Liver (tissue), 9 donors: Measurements from ENCODE around the gene ERV3-1. TPM values are rescaled to one million over a fixed set of nuclear protein-coding genes. Genes with fewer than 3 reads are reported as not detected.

Experiments used
- DNase-seq: peaks from one replicate; pipeline ENCODE4 v3.0.0-alpha.2; 2017; ENCODE audit warnings: low spot score
- H3K27ac ChIP-seq, 2 donors: one replicate each; pipeline ENCODE4 v1.7.0; 2013; ENCODE audit warnings: inconsistent platforms in 2 of 2, low read length in 2 of 2, control low read depth in 1 of 2, low read depth in 1 of 2, mild to moderate bottlenecking in 1 of 2
- H3K27me3 ChIP-seq, 4 donors: one replicate each; pipeline versions ENCODE4 v1.6.1 to v1.7.0; 2013; ENCODE audit warnings: low read length in 3 of 4, inconsistent platforms in 1 of 4, mild to moderate bottlenecking in 1 of 4, moderate library complexity in 1 of 4; ENCODE audit not compliant: control insufficient read depth in 4 of 4, insufficient read depth in 4 of 4
- H3K36me3 ChIP-seq, 4 donors: one replicate each; pipeline versions ENCODE4 v1.6.1 to v1.7.0; 2013; ENCODE audit warnings: low read length in 3 of 4, mild to moderate bottlenecking in 3 of 4, low read depth in 1 of 4, moderate library complexity in 1 of 4; ENCODE audit not compliant: control insufficient read depth in 4 of 4, insufficient read depth in 3 of 4
- H3K4me1 ChIP-seq, 4 donors: one replicate each; pipeline versions ENCODE4 v1.6.1 to v1.7.0; 2013; ENCODE audit warnings: low read length in 3 of 4, mild to moderate bottlenecking in 3 of 4, moderate library complexity in 1 of 4; ENCODE audit not compliant: control insufficient read depth in 4 of 4, insufficient read depth in 4 of 4
- H3K4me3 ChIP-seq, 3 donors: one replicate each; pipeline versions ENCODE4 v1.6.1 to v1.7.0; 2013; ENCODE audit warnings: low read length in 3 of 3, control low read depth in 1 of 3, low read depth in 1 of 3, mild to moderate bottlenecking in 1 of 3
- H3K9ac ChIP-seq, 2 donors: one replicate each; pipeline ENCODE4 v1.7.0; 2013; ENCODE audit warnings: low read length in 2 of 2, mild to moderate bottlenecking in 2 of 2, moderate library complexity in 2 of 2, control low read depth in 1 of 2, low read depth in 1 of 2
- H3K9me3 ChIP-seq, 4 donors: one replicate each; pipeline versions ENCODE4 v1.6.1 to v1.7.0; 2013; ENCODE audit warnings: low read length in 3 of 4; ENCODE audit not compliant: control insufficient read depth in 4 of 4
- EGR1 ChIP-seq, 2 donors: IDR thresholded peaks; 2 replicates each; pipeline ENCODE4 v1.6.1; 2016 to 2018; ENCODE audit warnings: antibody characterized with exemption in 2 of 2, low read depth in 2 of 2
- GABPA ChIP-seq, 2 donors: IDR thresholded peaks in 1 of 2; conservative IDR thresholded peaks in 1 of 2; 2 replicates each; pipeline ENCODE4 v1.6.1; 2016; ENCODE audit warnings: antibody characterized with exemption in 2 of 2, mild to moderate bottlenecking in 1 of 2, moderate library complexity in 1 of 2
- HNF4G ChIP-seq: IDR thresholded peaks from 2 replicates; pipeline ENCODE4 v1.6.1; 2016; ENCODE audit warnings: antibody characterized with exemption
- JUND ChIP-seq, 2 donors: IDR thresholded peaks; 2 replicates each; pipeline ENCODE4 v1.6.1; 2016; ENCODE audit warnings: antibody characterized with exemption in 2 of 2
- NR2F2 ChIP-seq: IDR thresholded peaks from 2 replicates; pipeline ENCODE4 v1.6.1; 2016; ENCODE audit warnings: antibody characterized with exemption
- RAD21 ChIP-seq, 2 donors: IDR thresholded peaks; 2 replicates each; pipeline ENCODE4 v1.6.1; 2016; ENCODE audit warnings: antibody characterized with exemption in 2 of 2, mild to moderate bottlenecking in 2 of 2
- TAF1 ChIP-seq: conservative IDR thresholded peaks from 2 replicates; pipeline ENCODE4 v1.6.1; 2016; ENCODE audit warnings: antibody characterized with exemption, mild to moderate bottlenecking
- YY1 ChIP-seq: IDR thresholded peaks from 2 replicates; pipeline ENCODE4 v1.6.1; 2016; ENCODE audit warnings: antibody characterized with exemption, mild to moderate bottlenecking
- WGBS: extraction: QIAGEN DNeasy Blood & Tissue Kit; methylation state at CpG from one replicate; pipeline ENCODE4 v1.1.7; 2013; 5-methylcytosine and 5-hydroxymethylcytosine counted together
- polyA plus RNA-seq, 2 donors: library from polyadenylated mRNA; stranded (reverse) in 1 of 2; unstranded in 1 of 2; fragments of 200-250 nt in 1 of 2; fragments of >200 nt in 1 of 2; fragmentation: Nextera tagmentation in 1 of 2; extraction: Ambion mirVana in 1 of 2; gene quantifications; one replicate each; pipeline versions ENCODE4 v1.2.1 to v1.2.3, GENCODE V29; 2013 to 2015
- total RNA-seq, 2 donors: library from RNA; depleted of rRNA; stranded (reverse); fragments of >200 nt; gene quantifications; one replicate each; pipeline ENCODE4 v1.2.3, GENCODE V29; 2014
- TF ChIP-seq, protein P1 (sequence below): IDR thresholded peaks from 2 replicates; pipeline ENCODE4 v1.6.1; 2016; ENCODE audit warnings: antibody characterized with exemption
- TF ChIP-seq, protein P2 (sequence below): IDR thresholded peaks from 2 replicates; pipeline ENCODE4 v1.6.1; 2016; ENCODE audit warnings: antibody characterized with exemption
- TF ChIP-seq, protein P3 (sequence below): fragments of 150-350 bp; IDR thresholded peaks from 2 replicates; pipeline ENCODE4 v1.5.1; 2017; ENCODE audit warnings: improper control_type of control experiment, low read depth, low read length; ENCODE audit not compliant: missing input control
- donor health status: healthy.
- donor health status: healthy.
- donor health status: healthy.
- donor health status: healthy.
- donor health status: healthy.

Gene ERV3-1
- total and polyA plus RNA-seq, 4 donors: 1.7 to 6.5 (median 4.6) TPM

DNA sequence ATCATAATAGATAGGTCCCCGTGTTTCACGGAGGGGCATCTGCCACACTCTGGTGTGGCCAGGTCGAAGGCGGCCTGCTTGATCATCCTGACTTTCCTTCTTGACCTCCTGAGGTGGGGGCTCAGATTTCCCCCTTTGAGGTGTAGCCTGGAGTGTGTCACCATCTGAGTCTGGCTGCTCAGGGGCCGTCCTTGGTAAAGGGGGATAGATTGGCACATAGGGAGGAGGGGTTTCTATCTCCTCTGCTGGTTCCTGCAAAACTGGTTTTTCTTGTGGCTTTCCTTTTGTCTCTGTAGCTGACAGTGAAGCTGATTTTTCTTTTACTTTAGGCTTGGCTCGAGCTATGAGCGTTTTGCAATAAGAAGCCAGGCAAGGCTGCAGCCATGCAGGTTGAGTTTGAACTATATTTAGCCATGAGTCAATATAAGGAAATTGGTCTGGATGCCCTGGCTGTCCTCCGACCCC lies 8.5 kb downstream of the ERV3-1 start:
- Histone ChIP-seq H3K4me1 (no peaks in the 10 kb centered on the region), H3K27ac (no peak overlapping the region)
- 93% methylated on average over 8 of the region's 8 CpGs for WGBS

DNA sequence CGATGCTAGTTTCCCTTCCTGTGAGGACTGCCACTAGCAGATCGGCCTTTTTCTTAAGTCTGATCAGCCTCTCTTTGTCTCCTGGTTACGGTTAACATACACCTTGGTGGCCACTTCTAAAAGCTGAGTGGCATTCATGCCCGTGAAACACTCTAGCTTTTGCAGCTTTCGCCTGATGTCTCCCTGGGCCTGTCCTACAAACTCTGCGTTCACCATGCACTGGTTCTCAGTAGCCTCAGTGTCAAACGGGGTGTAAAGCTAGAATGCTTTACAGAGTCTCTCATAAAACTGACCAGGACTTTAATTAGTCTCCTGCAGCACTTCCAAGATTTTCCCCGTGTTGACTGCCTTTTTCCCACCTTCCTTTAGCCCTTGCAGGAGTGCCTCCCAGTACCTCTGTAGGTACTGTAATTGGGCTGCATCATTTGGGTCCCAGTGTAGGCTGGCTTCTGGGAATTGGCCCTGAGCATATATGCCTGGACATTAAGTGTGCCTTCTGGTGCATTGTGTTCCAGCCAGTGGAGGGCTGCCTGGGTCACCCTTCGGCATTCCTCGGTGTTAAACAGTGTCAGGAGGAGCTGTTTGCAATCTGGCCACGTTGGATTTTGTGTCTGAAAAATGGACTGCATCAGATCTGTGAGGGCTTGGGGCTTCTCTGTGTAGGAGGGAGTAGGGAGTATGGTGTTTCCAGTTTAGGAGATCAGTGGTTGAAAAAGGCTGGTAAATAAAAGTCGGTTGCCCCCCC lies 9.2 kb downstream of the ERV3-1 start:
- Histone ChIP-seq H3K27ac (no peak overlapping the region), H3K27me3 (no peaks in the 10 kb centered on the region), H3K9me3 (peaks cover 4 to 31% (median 17%) of the 10 kb centered on the region in 4 donors), H3K4me1 (no peaks in the 10 kb centered on the region), H3K9ac (no peak overlapping the region), H3K36me3 (peaks cover 2 to 8% (median 3%) of the 10 kb centered on the region in 4 donors), H3K4me3 (no peak overlapping the region)
- TF ChIP-seq, protein P1, sequence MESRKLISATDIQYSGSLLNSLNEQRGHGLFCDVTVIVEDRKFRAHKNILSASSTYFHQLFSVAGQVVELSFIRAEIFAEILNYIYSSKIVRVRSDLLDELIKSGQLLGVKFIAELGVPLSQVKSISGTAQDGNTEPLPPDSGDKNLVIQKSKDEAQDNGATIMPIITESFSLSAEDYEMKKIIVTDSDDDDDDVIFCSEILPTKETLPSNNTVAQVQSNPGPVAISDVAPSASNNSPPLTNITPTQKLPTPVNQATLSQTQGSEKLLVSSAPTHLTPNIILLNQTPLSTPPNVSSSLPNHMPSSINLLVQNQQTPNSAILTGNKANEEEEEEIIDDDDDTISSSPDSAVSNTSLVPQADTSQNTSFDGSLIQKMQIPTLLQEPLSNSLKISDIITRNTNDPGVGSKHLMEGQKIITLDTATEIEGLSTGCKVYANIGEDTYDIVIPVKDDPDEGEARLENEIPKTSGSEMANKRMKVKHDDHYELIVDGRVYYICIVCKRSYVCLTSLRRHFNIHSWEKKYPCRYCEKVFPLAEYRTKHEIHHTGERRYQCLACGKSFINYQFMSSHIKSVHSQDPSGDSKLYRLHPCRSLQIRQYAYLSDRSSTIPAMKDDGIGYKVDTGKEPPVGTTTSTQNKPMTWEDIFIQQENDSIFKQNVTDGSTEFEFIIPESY: no peak
- no peak for TF ChIP-seq HNF4G
- TF ChIP-seq, protein P2, sequence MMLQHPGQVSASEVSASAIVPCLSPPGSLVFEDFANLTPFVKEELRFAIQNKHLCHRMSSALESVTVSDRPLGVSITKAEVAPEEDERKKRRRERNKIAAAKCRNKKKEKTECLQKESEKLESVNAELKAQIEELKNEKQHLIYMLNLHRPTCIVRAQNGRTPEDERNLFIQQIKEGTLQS: no peak
- TF ChIP-seq RAD21 (IDR thresholded peaks at IDR 0.05): no peak
- TF ChIP-seq JUND (IDR thresholded peaks at IDR 0.05): no peak
- 97% methylated on average over 12 of the region's 12 CpGs for WGBS
- no peak for DNase-seq

More for the DNA sequence above, 8.5 kb downstream of the ERV3-1 start:
- no peak overlapping the region for H3K9ac ChIP-seq
- H3K27me3 ChIP-seq: no peaks in the 10 kb centered on the region
- DNase-seq: no peak
- H3K9me3 ChIP-seq: peaks cover 4 to 25% (median 16%) of the 10 kb centered on the region in 4 donors
- TF ChIP-seq NR2F2: no peak
- TF ChIP-seq, protein P2: no peak
- peaks cover 1 to 8% (median 3%) of the 10 kb centered on the region in 4 donors for H3K36me3 ChIP-seq
- no peak overlapping the region for H3K4me3 ChIP-seq

DNA sequence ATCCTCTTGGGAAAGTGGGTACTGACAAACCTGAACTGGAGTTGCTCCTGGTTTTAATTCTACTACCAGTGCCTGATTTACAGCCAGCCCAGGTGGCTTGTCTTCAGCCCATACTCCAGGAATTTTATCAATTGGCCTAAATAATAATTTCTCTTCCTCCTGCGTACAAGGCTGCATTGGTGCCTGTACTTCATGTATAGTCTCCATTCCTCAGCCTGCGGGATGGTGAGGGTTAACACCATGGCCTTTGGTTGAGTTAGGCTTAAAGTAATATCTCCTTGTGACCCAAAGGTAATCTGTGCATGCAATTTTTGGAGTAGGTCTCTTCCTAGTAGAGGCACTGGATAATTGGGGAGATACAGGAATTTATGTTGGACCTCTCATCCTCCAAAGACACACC lies 10.2 kb downstream of the ERV3-1 start:
- no peak overlapping the region for H3K9ac ChIP-seq
- no peak for DNase-seq
- no peak overlapping the region for H3K27ac ChIP-seq
- no peaks in the 10 kb centered on the region for H3K27me3 ChIP-seq
- TF ChIP-seq, protein P3, sequence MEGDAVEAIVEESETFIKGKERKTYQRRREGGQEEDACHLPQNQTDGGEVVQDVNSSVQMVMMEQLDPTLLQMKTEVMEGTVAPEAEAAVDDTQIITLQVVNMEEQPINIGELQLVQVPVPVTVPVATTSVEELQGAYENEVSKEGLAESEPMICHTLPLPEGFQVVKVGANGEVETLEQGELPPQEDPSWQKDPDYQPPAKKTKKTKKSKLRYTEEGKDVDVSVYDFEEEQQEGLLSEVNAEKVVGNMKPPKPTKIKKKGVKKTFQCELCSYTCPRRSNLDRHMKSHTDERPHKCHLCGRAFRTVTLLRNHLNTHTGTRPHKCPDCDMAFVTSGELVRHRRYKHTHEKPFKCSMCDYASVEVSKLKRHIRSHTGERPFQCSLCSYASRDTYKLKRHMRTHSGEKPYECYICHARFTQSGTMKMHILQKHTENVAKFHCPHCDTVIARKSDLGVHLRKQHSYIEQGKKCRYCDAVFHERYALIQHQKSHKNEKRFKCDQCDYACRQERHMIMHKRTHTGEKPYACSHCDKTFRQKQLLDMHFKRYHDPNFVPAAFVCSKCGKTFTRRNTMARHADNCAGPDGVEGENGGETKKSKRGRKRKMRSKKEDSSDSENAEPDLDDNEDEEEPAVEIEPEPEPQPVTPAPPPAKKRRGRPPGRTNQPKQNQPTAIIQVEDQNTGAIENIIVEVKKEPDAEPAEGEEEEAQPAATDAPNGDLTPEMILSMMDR: no peak
- TF ChIP-seq, protein P1: no peak
- TF ChIP-seq GABPA (IDR thresholded peaks at IDR 0.05 in 1 of 2, conservative IDR thresholded peaks at IDR 0.05 in 1 of 2): no peak
- TF ChIP-seq TAF1: no peak
- no peak for TF ChIP-seq EGR1 (IDR thresholded peaks at IDR 0.05; ENCODE audit: low read depth in 2 of 2)
- no peak for TF ChIP-seq YY1
- H3K4me3 ChIP-seq: no peak overlapping the region
- peaks cover under 1 to 8% (median 4%) of the 10 kb centered on the region in 4 donors for H3K36me3 ChIP-seq
- H3K9me3 ChIP-seq: peaks cover 4 to 41% (median 21%) of the 10 kb centered on the region in 4 donors
- no peaks in the 10 kb centered on the region for H3K4me1 ChIP-seq
- WGBS: 100% methylated on average over 2 of the region's 2 CpGs
